Keratinocyte (primary cell): ENCODE results near the gene ACR.

Experiments
- EZH2 ChIP-seq: IDR thresholded peaks from one replicate; pipeline ENCODE4 v1.6.1; 2012; ENCODE audit warnings: inconsistent platforms, mild to moderate bottlenecking, low read length, moderate library complexity
- TF ChIP-seq, protein P1 (sequence below), 3 experiments: IDR thresholded peaks in 1 of 3; conservative IDR thresholded peaks in 1 of 3; optimal IDR thresholded peaks in 1 of 3; 2 replicates in 2 of 3; 3 replicates in 1 of 3; pipeline versions ENCODE3 to v1.5.1; 2011; ENCODE audit warnings: low read length in 3 of 3, mild to moderate bottlenecking in 3 of 3, moderate library complexity in 2 of 3, control low read depth in 1 of 3, inconsistent platforms in 1 of 3; ENCODE audit not compliant: insufficient read depth in 2 of 3; ENCODE audit errors: extremely low read depth in 1 of 3

DNA sequence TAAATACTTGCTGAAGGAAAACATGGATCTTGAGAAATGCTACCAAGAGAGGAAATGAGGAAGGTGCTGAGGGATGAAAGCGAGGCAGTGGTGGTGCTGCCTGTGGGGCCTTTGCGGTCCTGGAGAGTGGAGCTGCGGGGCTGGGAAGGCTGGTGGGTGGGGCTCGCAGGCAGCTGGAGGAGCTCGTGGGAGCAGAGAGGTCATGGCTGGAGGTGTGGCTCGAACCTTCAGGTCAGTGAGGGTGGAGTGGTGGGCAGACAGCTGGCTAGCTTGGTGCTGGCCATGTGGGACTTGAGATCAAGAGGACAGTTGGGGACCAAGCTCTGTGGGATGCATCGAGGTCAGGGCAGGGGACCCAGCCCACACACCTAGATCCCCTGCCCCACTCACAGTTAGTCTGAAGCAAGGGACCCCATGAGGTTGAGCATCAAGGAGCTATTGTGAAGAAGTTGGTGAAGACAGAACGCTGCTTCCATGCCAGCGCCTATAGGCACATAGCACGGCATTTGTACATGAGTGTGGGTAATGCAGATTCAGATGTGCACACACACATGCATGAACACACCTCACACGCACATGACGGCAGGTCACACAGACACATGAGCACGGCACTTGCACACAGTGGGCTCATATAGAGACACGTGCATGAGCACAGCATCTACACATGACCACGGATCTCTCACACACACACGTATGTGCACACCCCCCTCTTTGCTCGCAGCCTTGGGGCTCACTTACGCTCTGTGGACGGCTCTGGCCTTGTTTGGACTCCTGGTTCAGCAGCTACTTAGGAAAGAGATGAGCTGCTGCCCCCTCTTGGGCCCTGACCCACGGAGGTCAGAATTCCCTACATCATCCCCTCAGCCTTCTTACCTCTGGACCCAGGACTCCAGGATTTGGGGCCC is 34.9 kb upstream of the ACR start:
- TF ChIP-seq, protein P1, sequence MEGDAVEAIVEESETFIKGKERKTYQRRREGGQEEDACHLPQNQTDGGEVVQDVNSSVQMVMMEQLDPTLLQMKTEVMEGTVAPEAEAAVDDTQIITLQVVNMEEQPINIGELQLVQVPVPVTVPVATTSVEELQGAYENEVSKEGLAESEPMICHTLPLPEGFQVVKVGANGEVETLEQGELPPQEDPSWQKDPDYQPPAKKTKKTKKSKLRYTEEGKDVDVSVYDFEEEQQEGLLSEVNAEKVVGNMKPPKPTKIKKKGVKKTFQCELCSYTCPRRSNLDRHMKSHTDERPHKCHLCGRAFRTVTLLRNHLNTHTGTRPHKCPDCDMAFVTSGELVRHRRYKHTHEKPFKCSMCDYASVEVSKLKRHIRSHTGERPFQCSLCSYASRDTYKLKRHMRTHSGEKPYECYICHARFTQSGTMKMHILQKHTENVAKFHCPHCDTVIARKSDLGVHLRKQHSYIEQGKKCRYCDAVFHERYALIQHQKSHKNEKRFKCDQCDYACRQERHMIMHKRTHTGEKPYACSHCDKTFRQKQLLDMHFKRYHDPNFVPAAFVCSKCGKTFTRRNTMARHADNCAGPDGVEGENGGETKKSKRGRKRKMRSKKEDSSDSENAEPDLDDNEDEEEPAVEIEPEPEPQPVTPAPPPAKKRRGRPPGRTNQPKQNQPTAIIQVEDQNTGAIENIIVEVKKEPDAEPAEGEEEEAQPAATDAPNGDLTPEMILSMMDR (optimal IDR thresholded peaks at IDR 0.05 in 1 of 3, IDR thresholded peaks at IDR 0.05 in 1 of 3, conservative IDR thresholded peaks at IDR 0.05 in 1 of 3; ENCODE audit: extremely low read depth in 1 of 3, insufficient read depth in 2 of 3, low read length in 3 of 3): no peak
- TF ChIP-seq EZH2: no peak
